ENCODE measurements around the gene SMDT1. TPM values are rescaled to one million over a fixed set of nuclear protein-coding genes. Genes with fewer than 3 reads are reported as not detected.

SMDT1 gene
- polyA plus RNA-seq, 1 donor from 2014 or later: 42.8 TPM

GRCh38 chr22:42068291-42068690, 11.2 kb upstream of the SMDT1 start (continued):
- TF ChIP-seq, protein P1, sequence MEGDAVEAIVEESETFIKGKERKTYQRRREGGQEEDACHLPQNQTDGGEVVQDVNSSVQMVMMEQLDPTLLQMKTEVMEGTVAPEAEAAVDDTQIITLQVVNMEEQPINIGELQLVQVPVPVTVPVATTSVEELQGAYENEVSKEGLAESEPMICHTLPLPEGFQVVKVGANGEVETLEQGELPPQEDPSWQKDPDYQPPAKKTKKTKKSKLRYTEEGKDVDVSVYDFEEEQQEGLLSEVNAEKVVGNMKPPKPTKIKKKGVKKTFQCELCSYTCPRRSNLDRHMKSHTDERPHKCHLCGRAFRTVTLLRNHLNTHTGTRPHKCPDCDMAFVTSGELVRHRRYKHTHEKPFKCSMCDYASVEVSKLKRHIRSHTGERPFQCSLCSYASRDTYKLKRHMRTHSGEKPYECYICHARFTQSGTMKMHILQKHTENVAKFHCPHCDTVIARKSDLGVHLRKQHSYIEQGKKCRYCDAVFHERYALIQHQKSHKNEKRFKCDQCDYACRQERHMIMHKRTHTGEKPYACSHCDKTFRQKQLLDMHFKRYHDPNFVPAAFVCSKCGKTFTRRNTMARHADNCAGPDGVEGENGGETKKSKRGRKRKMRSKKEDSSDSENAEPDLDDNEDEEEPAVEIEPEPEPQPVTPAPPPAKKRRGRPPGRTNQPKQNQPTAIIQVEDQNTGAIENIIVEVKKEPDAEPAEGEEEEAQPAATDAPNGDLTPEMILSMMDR (IDR thresholded peaks at IDR 0.05; ENCODE audit: poor library complexity, severe bottlenecking): no peak
- TF ChIP-seq SMC3 (conservative IDR thresholded peaks at IDR 0.05; ENCODE audit: poor library complexity) (no peak), RAD21 (conservative IDR thresholded peaks at IDR 0.05) (no peak)

- H2AFZ ChIP-seq (ENCODE audit: low read depth, low read length): peak overlapping the region; percentile 62
- H3K4me3 ChIP-seq (ENCODE audit: low read length): peak overlapping the region; percentile 70
- H3K4me2 ChIP-seq (ENCODE audit: low read length): peak overlapping the region; percentile 32
- H3F3A ChIP-seq (ENCODE audit: insufficient read depth, low read length, poor library complexity, severe bottlenecking): no peaks in the 10 kb centered on the region
- H4K20me1 ChIP-seq (ENCODE audit: insufficient read depth): no peaks in the 10 kb centered on the region
- H3K36me3 ChIP-seq (ENCODE audit: insufficient read depth, low read length): no peaks in the 10 kb centered on the region
- H3K79me2 ChIP-seq (replicated peaks; ENCODE audit: insufficient read depth, low read length): no peaks in the 10 kb centered on the region
- peak overlapping the region; percentile 70 for H3K27ac ChIP-seq (ENCODE audit: low read length)
- TF ChIP-seq RAD21 (conservative IDR thresholded peaks at IDR 0.05) (no peak), POLR2AphosphoS5 (IDR thresholded peaks at IDR 0.05) (no peak), TAF1 (IDR thresholded peaks at IDR 0.05; ENCODE audit: low read depth) (no peak), SMC3 (conservative IDR thresholded peaks at IDR 0.05; ENCODE audit: poor library complexity) (no peak), MXI1 (conservative IDR thresholded peaks at IDR 0.05; ENCODE audit: poor library complexity, severe bottlenecking) (no peak), EZH2 (IDR thresholded peaks at IDR 0.05; ENCODE audit: borderline replicate concordance, insufficient read depth, low read length, poor library complexity, severe bottlenecking) (no peak), EP300 (conservative IDR thresholded peaks at IDR 0.05; ENCODE audit: poor library complexity, severe bottlenecking) (no peak)
- TF ChIP-seq, protein P1 (IDR thresholded peaks at IDR 0.05; ENCODE audit: poor library complexity, severe bottlenecking): no peak
- TF ChIP-seq, protein P2, sequence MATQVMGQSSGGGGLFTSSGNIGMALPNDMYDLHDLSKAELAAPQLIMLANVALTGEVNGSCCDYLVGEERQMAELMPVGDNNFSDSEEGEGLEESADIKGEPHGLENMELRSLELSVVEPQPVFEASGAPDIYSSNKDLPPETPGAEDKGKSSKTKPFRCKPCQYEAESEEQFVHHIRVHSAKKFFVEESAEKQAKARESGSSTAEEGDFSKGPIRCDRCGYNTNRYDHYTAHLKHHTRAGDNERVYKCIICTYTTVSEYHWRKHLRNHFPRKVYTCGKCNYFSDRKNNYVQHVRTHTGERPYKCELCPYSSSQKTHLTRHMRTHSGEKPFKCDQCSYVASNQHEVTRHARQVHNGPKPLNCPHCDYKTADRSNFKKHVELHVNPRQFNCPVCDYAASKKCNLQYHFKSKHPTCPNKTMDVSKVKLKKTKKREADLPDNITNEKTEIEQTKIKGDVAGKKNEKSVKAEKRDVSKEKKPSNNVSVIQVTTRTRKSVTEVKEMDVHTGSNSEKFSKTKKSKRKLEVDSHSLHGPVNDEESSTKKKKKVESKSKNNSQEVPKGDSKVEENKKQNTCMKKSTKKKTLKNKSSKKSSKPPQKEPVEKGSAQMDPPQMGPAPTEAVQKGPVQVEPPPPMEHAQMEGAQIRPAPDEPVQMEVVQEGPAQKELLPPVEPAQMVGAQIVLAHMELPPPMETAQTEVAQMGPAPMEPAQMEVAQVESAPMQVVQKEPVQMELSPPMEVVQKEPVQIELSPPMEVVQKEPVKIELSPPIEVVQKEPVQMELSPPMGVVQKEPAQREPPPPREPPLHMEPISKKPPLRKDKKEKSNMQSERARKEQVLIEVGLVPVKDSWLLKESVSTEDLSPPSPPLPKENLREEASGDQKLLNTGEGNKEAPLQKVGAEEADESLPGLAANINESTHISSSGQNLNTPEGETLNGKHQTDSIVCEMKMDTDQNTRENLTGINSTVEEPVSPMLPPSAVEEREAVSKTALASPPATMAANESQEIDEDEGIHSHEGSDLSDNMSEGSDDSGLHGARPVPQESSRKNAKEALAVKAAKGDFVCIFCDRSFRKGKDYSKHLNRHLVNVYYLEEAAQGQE (IDR thresholded peaks at IDR 0.05; ENCODE audit: borderline replicate concordance): no peak
- H3K27me3 ChIP-seq (ENCODE audit: insufficient read depth, low read depth, low read length): no peaks in the 10 kb centered on the region
- H3K9me3 ChIP-seq (ENCODE audit: low read length): no peaks in the 10 kb centered on the region
- H3K9ac ChIP-seq (ENCODE audit: low read length): peak overlapping the region; percentile 68
- H3K9me2 ChIP-seq (ENCODE audit: insufficient read depth, low read length): no peaks in the 10 kb centered on the region
Measured at GRCh38 chr22:42069801-42070516, 9.5 kb upstream of the SMDT1 start.
